ENCODE measurements around the gene AGAP2. TPM values are rescaled to one million over a fixed set of nuclear protein-coding genes. Genes with fewer than 3 reads are reported as not detected.

AGAP2 gene
- total and polyA plus RNA-seq, 9 of the 15 experiments (the other 6 are each of a cell fraction or from before 2014, with no cell fraction given): 0.04 to 0.77 (median 0.28) TPM; not detected in 1

- TF ChIP-seq POLR2B (IDR thresholded peaks at IDR 0.05; ENCODE audit: low read depth, partially characterized antibody) (no peak), RB1 (IDR thresholded peaks at IDR 0.05; ENCODE audit: low read depth) (peak; percentile 62; the same call in 1 of the 2 replicates), ZNF316 (IDR thresholded peaks at IDR 0.05) (no peak), RBM25 (IDR thresholded peaks at IDR 0.05; ENCODE audit: low read depth, low read length, severe bottlenecking) (no peak), PKNOX1 (IDR thresholded peaks at IDR 0.05) (0 out of 2 replicates have a peak, but pooled peaks have one; percentile 5), SREBF1 (IDR thresholded peaks at IDR 0.05; ENCODE audit: borderline replicate concordance, low read depth, low read length) (no peak), STAT5B (CRISPR knock-in tag; IDR thresholded peaks at IDR 0.05) (no peak)
These were observed 17.2 kb upstream of the AGAP2 start (continued) for GRCh38 chr12:57755454-57756372.

- no peak overlapping the region for H2AFZ ChIP-seq (ENCODE audit: low read depth, low read length)
- ChIA-PET POLR2A (no interaction called here), CTCF (ENCODE audit: low intra/inter-chr PET ratio) (no interaction called here)
- peaks cover 30% of the 10 kb centered on the region for H3K36me3 ChIP-seq (ENCODE audit: control insufficient read depth, insufficient read depth, low read length)
- DNase-seq (ENCODE audit: extremely low read depth in 1 of 4, low spot score in 3 of 4) (no peak), ATAC-seq (no peak), FAIRE-seq (no peak)
- no peaks in the 10 kb centered on the region for H3K27me3 ChIP-seq (ENCODE audit: control insufficient read depth in 2 of 2, insufficient read depth in 2 of 2, low read length in 2 of 2)
- peaks cover 34% of the 10 kb centered on the region for H3K79me2 ChIP-seq (ENCODE audit: control insufficient read depth, insufficient read depth, low read length)
- TF ChIP-seq ZNF639 (CRISPR knock-in tag; conservative IDR thresholded peaks at IDR 0.05 in 1 of 2, IDR thresholded peaks at IDR 0.05 in 1 of 2) (peak in 1 of 2 experiments; percentile 17; a peak in 1 of 4 replicates), GABPA (tag; conservative IDR thresholded peaks at IDR 0.05; ENCODE audit: low read depth) (peak; percentile 22; the same call in 1 of the 2 replicates), PTTG1 (tag; IDR thresholded peaks at IDR 0.05; ENCODE audit: low read depth) (no peak), VEZF1 (CRISPR knock-in tag; IDR thresholded peaks at IDR 0.05) (peak; percentile 74; the same call in 1 of the 2 replicates)
- peak overlapping the region; percentile 29; the same call in 1 of the 2 replicates for H3K4me2 ChIP-seq (ENCODE audit: insufficient read depth, low read length)
- in situ Hi-C loops (cut with MboI): no loop called here
- no CpG with 5 or more reads among the region's 34 CpGs for WGBS (ENCODE audit: insufficient coverage, low coverage, missing lambda C conversion rate)
- no peaks in the 10 kb centered on the region for H4K20me1 ChIP-seq (replicated peaks; ENCODE audit: control insufficient read depth, insufficient read depth, low read length)
- H3K9me3 ChIP-seq (replicated peaks; ENCODE audit: control insufficient read depth, insufficient read depth, low read depth, low read length): no peaks in the 10 kb centered on the region
- intact Hi-C loops (cut with micrococcal nuclease): no loop called here
- H3K27ac ChIP-seq (ENCODE audit: extremely low read depth, low read depth, low read length): no peak overlapping the region
- H3K4me3 ChIP-seq: peak overlapping the region; percentile 50
- H3K4me1 ChIP-seq (replicated peaks in 1 of 2; ENCODE audit: control insufficient read depth in 2 of 2, insufficient read depth in 2 of 2, low read length in 2 of 2): peaks cover 40 to 41% of the 10 kb centered on the region in 2 experiments
- no peaks in the 10 kb centered on the region for H3K9me1 ChIP-seq (ENCODE audit: control insufficient read depth, insufficient read depth, low read length)
- H3K9ac ChIP-seq (ENCODE audit: insufficient read depth in 1 of 2, low read depth in 2 of 2, low read length in 2 of 2): peak overlapping the region in 1 of 2 experiments; percentile 90; a peak in 2 of 4 replicates
- BruUV-seq (replicated peaks): no TSS peak
These were observed 16.6 kb upstream of the AGAP2 start for GRCh38 chr12:57755194-57755453.
